GM10248 (cell line): ENCODE data around the gene SNX15.
"Not testable (repeated sequence)": the region's sequence is repeated elsewhere in the genome, so short reads cannot be mapped to it uniquely, and the experiment has no call there.

Experiments used
- CTCF ChIA-PET: fragments of 300-600 bp; sonication (Branson Sonifier 250); formaldehyde crosslinking; extraction: SDS; loops from one replicate; lab custom pipeline; 2021; ENCODE audit warnings: antibody characterized with exemption; lab: Yijun Ruan, JAX
- POLR2A ChIA-PET: fragments of 350-650 bp; sonication (Branson Sonifier 250); formaldehyde crosslinking; extraction: SDS; loops from one replicate; lab custom pipeline; 2020; ENCODE audit warnings: antibody characterized with exemption; lab: Yijun Ruan, JAX
- DNase-seq: peaks from one replicate; pipeline ENCODE4 v3.0.0; 2012; ENCODE audit errors: extremely low spot score
- CTCF ChIP-seq: IDR thresholded peaks from 2 replicates; pipeline ENCODE4 v1.5.1; 2012; ENCODE audit warnings: mild to moderate bottlenecking, low read depth; ENCODE audit errors: extremely low read depth, missing control alignments, control extremely low read depth

Gene SNX15

DNA sequence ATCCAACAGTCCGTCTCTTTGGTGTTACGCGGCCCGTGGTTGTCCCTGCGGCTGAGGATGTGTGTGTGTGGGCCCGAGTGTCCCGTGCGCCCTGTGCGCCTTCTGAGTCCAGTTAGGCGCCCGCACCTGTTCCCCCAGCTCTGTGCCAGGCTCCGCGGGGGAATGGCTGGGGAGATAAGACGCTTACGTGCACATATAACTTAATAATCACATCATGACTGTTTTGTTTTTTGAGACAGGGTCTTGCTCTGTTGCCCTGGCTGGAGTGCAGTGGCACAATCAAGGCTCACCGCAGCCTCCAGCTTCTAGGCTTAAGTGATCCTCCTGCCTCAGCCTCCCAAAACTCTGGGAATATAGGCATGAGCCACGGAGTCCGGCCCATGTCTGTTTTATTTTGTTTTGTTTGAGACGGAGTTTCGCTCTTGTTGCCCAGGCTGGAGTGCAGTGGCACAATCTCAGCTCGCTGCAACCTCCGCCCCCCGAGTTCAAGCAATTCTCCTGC lies 12.5 kb upstream of the SNX15 start:
- no peak for TF ChIP-seq CTCF
- no peak for DNase-seq
- CTCF ChIA-PET: interaction anchor here (0.7 to 6.1 kb wide), 53 partner anchors 8 to 572 kb away, joined by 3 to 75 read pairs (median 5); partner anchors contain the start of genes ATG2A, BATF2, CAPN1 and CDC42BPG
- POLR2A ChIA-PET: interaction anchor here (0.6 to 1.4 kb wide), 5 partner anchors 95 to 210 kb away, joined by 3 to 7 read pairs (median 4); partner anchors contain the start of genes FAU, MRPL49 and ZNHIT2

GRCh38 chr11:65016705-65017104 lies 10.5 kb upstream of the SNX15 start:
- TF ChIP-seq CTCF: no peak
- CTCF ChIA-PET: interaction anchor here (1.9 to 2.3 kb wide), 3 partner anchors 10 to 95 kb away, joined by 3 to 10 read pairs (median 7); partner anchors contain the start of genes SNX15 and TM7SF2
- DNase-seq: no peak
- POLR2A ChIA-PET: interaction anchor here (0.6 kb wide), 1 partner anchor 525 kb away, joined by 5 read pairs; no protein-coding TSS in a partner anchor

DNA sequence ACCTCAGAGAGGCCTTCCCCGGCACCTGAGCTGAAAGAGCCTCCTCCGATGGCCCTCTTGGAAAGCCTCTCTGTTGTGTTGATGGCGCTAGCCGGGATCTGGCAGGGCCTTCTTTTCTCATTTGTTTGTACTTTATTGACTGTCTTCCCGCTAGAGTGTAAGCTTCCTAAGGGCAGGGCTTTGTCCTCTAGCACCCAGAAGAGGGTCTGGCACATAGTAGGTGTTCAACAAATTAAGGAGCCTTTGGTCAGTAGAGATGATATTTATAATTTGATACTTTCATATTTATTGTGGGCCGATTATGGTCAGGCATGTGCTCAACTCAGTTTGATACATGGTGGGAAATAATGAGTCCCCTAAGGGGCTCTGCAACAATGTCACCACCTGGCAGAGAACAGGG lies 9.3 kb upstream of the SNX15 start:
- ChIA-PET CTCF (interaction anchor here (0.9 to 2.3 kb wide), 4 partner anchors 9 to 236 kb away, joined by 3 to 10 read pairs (median 5); partner anchors contain the start of genes SNX15 and TM7SF2), POLR2A (no interaction called here)
- no peak for TF ChIP-seq CTCF
- no peak for DNase-seq

- ChIA-PET POLR2A (no interaction called here), CTCF (no interaction called here)
- TF ChIP-seq CTCF: no peak
- no peak for DNase-seq
Observed at GRCh38 chr11:65019824-65020223, 7.4 kb upstream of the SNX15 start.

- POLR2A ChIA-PET: no interaction called here
Observed at GRCh38 chr11:65021003-65021402, 6.2 kb upstream of the SNX15 start.

DNA sequence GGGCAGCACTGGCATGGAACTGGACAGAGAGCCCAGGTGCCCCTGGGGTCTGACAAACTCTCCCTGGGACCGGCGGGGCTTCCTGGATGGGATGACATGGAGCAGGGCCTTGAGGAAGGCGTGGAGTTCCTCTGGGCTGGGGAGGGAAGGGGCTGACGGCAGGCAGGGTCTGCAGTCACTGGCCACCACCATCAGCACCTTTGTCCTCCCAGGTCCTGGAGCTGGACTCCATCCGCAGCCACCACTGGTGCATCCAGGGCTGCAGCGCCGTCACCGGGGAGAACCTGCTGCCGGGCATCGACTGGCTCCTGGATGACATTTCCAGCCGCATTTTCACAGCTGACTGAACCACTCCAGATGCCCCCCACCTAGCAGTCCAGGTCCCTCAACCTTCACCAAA lies 5.7 kb upstream of the SNX15 start:
- POLR2A ChIA-PET: no interaction called here
- no peak for DNase-seq
- TF ChIP-seq CTCF: no peak
- CTCF ChIA-PET: interaction anchor here (0.6 to 1.5 kb wide), 2 partner anchors 89 to 184 kb away, joined by 3 read pairs; no protein-coding TSS in a partner anchor

More at GRCh38 chr11:65021003-65021402, 6.2 kb upstream of the SNX15 start:
- no peak for DNase-seq
- no peak for TF ChIP-seq CTCF
- CTCF ChIA-PET: no interaction called here

DNA sequence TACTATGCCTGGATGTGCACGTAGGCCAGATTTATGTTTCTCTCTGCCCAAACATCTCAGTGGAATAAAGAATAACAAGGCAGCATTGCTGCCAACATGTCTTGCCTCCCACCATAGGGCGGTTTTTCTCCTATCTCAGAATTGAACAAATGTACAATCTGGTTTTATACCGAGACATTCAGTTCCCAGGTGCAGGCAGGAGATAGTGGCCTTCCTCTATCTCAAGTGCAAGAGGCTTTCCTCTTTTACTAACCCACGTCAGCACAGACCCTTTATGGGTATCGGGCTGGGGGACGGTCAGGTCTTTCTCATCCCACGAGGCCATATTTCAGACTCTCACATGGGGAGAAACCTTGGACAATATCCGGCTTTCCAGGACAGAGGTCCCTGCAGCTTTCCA lies 3.7 kb upstream of the SNX15 start:
- DNase-seq, POLR2A ChIA-PET: not testable (repeated sequence)
- CTCF ChIA-PET: interaction anchor here (6.9 kb wide), 1 partner anchor 10 kb away, joined by 75 read pairs; the partner anchor contains the start of gene ARL2
